Measurements from ENCODE around the gene HIF3A.

- TF ChIP-seq EZH2 (IDR thresholded peaks at IDR 0.05) (no peak), POLR2AphosphoS5 (IDR thresholded peaks at IDR 0.05; ENCODE audit: borderline replicate concordance, low read depth, low read length) (no peak)
Observed at GRCh38 chr19:46250076-46250735, 46.6 kb upstream of the HIF3A start.

All from SK-N-MC (cell line).